GM12864 (cell line): ENCODE data around the gene DOK6.

Source experiments
- DNase-seq: peaks from one replicate; pipeline ENCODE4 v3.0.0-alpha.2; 2011; ENCODE audit warnings: low read depth
- H3K4me3 ChIP-seq: 2 replicates; pipeline ENCODE4 v1.5.1; 2011; ENCODE audit warnings: mild to moderate bottlenecking, low read depth, low read length, control low read depth
- TF ChIP-seq, protein P1 (sequence below): IDR thresholded peaks from 2 replicates; pipeline ENCODE4 v1.5.1; 2011; ENCODE audit warnings: low read depth, mild to moderate bottlenecking, moderate library complexity, low read length, control low read depth, inconsistent platforms; ENCODE audit errors: missing control alignments

Gene DOK6

GRCh38 chr18:69755041-69755440 is 354.4 kb downstream of the DOK6 start:
- TF ChIP-seq, protein P1, sequence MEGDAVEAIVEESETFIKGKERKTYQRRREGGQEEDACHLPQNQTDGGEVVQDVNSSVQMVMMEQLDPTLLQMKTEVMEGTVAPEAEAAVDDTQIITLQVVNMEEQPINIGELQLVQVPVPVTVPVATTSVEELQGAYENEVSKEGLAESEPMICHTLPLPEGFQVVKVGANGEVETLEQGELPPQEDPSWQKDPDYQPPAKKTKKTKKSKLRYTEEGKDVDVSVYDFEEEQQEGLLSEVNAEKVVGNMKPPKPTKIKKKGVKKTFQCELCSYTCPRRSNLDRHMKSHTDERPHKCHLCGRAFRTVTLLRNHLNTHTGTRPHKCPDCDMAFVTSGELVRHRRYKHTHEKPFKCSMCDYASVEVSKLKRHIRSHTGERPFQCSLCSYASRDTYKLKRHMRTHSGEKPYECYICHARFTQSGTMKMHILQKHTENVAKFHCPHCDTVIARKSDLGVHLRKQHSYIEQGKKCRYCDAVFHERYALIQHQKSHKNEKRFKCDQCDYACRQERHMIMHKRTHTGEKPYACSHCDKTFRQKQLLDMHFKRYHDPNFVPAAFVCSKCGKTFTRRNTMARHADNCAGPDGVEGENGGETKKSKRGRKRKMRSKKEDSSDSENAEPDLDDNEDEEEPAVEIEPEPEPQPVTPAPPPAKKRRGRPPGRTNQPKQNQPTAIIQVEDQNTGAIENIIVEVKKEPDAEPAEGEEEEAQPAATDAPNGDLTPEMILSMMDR = no peak
- H3K4me3 ChIP-seq = no peak overlapping the region
- no peak for DNase-seq

DNA sequence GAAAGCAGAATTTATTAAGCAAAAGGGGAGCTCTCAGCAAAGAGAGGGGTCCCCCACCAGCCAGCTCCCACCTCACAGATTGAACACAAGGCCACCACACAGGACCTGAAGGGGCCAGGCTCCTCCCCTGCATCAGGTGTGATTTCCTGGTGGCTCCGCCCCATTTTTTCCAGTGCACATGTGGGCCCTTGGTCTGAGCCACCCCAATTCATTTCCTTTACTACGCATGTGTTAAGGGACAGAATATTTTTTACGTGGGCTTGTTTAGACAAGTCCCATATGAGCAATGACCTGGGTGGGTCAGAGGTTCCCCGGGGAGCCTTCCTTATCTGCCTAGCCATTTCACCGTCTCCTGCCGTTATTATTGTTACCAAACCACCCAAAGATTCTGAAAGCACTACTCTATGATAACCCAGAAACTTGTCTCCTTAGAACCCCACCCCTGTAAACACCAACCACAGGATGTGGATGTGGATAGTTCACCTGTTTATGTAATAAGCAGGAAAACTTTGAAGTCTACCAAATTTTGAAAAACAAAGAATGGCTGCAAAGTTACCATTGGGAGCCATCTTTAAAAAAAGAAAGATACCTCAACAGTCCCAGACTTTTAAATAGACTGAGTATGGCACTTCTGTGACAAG is 355.3 kb downstream of the DOK6 start:
- TF ChIP-seq, protein P1 = no peak
- DNase-seq = no peak
- no peak overlapping the region for H3K4me3 ChIP-seq

- no peak for DNase-seq
- TF ChIP-seq, protein P1 = no peak
- H3K4me3 ChIP-seq = no peak overlapping the region
These were observed 357.0 kb downstream of the DOK6 start for GRCh38 chr18:69757733-69758132.

DNA sequence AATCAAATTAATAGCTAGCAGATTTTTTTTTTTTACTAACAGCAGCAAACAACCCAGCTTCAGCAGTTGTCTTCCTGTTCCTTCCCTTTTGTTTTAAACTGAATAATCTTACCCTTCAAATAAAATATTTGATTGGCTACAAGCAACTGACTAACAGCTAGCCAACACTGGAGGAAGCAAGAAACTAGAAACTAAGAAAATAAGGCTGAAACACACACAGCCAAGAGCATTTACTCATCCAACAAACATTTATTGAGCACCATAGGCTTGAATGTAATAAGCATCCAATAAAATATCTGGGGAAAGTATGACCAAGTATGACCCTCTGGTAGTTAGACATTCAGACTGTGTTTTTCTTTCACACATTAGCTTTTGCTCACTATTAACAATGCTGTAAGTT is 357.8 kb downstream of the DOK6 start:
- TF ChIP-seq, protein P1 = no peak
- H3K4me3 ChIP-seq = no peak overlapping the region
- no peak for DNase-seq

DNA sequence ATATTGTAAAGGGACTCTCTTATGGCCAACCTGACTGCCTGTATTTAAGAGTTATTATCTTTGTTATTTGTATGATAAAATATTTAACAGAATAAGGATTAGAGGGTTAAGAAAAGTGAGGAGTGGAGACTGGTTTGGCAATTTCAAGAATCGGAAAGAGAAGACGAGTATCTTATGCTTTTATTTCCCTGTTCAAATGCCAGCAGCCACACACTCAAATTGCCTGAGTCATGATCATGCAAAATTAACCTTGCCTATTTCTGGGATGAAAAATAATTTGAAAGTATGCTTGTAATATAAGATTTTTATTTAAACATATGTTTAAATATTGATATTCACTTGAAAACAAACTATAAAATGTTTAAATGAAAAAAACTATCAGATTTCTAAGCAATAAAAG is 358.4 kb downstream of the DOK6 start:
- DNase-seq = no peak
- H3K4me3 ChIP-seq = no peak overlapping the region
- TF ChIP-seq, protein P1 = no peak

DNA sequence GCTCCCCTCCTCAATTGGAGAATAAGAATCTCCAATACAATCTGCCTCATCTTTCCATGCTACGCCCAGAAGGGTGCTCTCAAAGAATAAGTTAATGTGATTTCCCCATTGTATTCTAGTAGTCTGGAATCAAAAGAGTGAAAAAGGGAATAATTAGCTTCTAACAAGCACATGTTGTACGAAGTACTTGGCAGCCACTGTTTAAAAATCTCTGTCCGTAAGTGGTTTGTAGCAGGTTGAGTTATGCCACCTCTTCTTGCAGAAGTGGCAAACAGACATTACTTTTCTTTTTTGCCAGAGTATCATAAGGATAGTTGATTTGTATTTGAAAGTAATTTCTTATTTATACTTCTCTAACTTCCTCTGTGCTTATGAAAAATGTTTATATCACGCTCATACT is 362.3 kb downstream of the DOK6 start:
- TF ChIP-seq, protein P1 = no peak
- H3K4me3 ChIP-seq = no peak overlapping the region
- DNase-seq = no peak

GRCh38 chr18:69763821-69764220 is 363.1 kb downstream of the DOK6 start:
- no peak for DNase-seq
- no peak overlapping the region for H3K4me3 ChIP-seq
- TF ChIP-seq, protein P1 = no peak
